CD4-positive, alpha-beta T cell treated with Interleukin-17A for 4 hours (primary cell): ENCODE data around the gene KIAA0753.

ENCODE experiments used
- DNase-seq: peaks from one replicate; pipeline ENCODE4 v3.0.0-alpha.2; 2020; ENCODE audit warnings: mixed read lengths

Gene KIAA0753

DNA sequence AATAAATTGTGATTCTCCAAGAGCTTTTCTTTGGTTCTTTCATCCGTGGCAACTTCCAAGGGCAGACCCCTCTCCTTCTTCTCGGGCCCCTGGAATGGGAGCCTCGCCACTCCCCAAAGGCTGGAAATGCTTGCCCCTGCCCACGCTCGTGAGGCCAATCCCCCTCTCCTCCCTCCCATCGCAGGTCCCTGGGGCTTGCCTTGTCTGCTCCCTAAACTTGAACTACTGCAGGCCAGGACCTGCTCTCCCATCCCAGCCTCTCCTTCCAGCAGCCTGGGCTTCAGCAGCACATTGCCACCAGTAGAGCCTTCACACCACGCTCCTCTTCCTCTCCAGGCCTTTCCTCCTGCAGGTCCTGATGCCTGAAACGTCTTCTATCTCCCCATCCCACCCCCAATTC lies 95.2 kb downstream of the KIAA0753 start:
- no peak for DNase-seq

DNA sequence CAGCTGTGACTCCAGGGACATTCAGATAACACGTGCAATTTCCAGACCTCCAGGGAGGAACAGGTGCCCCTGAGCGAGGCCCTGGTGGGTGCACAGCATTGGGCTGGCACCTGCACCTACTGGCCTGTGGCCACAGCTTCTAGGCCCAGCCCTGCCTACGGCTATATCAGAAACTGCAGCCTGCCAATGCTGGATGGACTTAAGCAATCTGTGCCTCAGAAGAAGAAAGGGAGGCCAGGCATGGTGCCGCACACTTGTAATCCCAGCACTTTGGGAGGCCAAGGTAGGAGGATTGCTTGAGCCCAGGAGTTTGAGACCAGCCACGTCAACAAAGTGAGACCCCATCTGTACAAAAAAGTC lies 96.5 kb downstream of the KIAA0753 start:
- DNase-seq, result no peak

DNA sequence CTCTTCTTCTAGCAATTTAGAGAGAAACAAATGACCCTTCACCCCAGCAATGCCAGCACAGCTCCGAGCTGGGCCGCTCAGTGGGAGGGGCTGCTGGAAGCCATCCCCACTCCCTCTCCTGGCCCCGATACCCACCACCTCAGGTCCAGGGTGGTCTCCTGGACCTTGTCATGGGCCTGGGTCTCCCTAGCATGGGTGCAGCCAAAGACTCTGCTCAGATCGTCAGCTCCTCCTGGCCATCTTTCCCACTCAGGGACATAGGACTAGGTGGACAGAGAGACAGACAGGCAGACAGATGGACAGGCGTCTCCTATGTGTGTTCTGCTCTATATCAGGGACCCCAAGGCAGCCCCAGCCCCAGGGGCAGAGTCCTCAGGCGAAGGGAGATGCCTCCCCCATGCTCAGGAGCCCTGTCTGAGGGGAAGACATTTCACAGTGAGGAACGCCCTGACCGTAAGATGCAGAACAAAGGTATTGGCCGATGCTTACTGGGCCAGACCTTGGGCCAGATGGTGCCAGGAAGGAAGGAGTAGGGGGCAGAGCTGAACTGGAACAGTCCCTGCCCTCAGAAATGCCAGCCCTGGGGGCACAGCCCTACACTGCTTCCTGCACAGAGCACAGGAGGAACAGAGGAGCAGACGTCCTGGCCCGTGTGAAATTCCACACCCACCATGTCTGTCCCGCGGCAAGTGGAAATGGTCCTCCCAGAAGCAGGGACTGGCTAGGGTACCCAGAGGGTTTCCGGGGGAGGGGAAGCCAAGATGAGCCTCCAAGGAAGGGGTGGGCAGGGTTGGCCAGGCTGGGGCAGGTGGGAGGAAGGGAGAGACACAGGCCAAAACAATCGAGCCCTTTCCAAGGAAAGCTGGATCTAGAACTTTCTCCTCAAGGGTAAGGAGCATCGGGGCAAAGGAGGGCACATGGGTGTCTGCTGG lies 97.2 kb downstream of the KIAA0753 start:
- DNase-seq, result no peak

DNA sequence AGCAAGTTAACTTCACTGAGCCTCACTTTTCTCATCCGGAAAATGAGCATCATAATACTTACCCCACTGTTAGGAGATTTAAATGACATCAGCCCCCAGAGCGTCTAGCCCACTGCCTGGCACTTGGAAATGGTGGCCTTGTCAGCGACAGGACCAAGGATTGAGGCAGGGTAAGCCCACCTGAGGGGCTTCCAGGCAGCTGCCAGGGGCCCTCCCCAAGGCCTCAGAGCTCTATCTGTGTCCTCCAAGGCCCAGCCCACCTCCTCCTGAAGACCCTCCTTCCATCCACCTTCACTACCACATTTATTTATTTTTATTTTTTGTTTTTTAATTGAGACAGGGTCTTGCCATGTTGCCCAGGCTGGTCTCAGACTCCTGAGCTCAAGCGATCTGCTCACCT lies 97.9 kb downstream of the KIAA0753 start:
- no peak for DNase-seq

DNA sequence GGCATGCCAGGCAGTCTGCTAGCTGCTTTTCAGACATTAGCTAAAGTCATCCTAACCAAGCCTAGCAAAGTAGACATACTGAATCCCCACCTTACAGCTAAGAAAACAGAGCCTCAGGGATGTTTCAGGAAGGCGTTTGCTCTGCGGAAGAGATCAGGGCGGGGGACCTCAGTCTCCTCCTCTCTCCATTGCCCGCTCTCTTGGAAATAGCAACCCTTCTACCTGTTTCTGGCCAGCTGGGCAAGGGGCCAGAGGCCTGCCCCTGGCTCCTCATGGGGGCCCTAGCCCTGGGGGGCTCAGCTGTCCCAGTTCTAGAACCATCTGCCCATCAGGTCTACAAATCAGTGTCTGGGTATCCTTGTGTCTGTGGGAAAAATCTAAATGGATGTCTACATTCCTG lies 98.6 kb downstream of the KIAA0753 start:
- no peak for DNase-seq

DNA sequence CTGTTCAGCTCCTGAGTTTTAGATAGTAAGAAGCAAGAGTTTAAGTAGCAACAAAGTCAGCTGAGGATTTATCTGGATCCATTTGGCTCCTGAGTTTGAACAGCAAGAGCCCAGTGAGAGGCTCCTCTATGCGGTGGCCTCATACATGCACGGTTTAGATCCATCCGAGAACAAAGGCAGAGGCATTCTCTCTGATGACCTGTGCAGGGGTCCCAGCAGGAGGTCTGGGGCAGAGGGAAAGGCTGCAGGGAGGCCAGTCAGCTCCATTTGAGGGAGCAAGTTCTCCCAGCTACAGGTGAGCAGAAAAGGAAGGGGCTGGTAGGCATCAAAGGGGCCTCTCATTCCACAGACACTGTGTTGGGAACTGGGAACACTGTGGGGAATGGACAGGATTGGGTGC lies 100.6 kb downstream of the KIAA0753 start:
- no peak for DNase-seq

DNA sequence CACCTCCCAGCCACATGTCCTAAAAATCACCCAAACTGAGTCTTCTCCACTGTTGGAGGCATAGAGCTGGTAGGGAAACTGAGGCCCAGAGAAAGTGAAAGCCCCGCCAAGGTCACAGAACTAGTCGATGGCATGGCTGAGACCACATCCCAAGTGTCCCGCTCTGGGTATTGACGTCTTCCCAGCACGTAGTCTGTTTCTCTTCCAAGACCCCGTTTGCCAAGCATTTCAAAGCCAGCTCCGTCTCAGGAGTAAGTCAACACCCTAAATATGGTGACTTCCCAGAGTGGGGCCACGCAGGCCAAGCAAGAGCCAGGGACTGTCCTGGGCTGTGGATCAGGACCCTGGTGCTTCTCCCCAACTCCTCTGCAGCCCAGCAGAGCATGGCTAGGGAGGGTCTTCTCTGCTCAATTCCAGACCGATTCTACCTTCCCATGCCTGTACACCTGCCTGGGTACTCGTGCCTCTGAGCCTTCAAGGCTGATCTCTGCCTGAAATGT lies 103.9 kb downstream of the KIAA0753 start:
- DNase-seq, result no peak

DNA sequence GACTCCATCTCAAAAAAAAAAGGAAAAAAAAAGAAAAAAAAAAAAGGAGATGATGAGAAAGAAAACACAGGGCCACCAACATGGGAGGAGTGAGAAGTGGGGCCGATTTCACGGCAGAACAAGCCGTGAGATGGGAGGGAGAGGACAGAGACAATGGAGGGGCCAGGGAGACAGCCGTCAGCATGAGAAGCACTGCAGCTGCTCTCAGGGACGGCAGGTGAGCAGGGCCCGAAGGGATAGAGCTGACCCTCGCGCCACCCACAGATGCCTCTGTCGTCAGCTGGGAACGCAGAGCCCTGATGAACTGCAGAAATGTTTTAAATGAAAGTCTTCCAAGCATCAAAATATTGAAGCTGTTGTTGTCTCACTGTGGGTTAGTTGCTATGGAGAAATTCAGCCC lies 104.5 kb downstream of the KIAA0753 start:
- DNase-seq, result no peak

DNA sequence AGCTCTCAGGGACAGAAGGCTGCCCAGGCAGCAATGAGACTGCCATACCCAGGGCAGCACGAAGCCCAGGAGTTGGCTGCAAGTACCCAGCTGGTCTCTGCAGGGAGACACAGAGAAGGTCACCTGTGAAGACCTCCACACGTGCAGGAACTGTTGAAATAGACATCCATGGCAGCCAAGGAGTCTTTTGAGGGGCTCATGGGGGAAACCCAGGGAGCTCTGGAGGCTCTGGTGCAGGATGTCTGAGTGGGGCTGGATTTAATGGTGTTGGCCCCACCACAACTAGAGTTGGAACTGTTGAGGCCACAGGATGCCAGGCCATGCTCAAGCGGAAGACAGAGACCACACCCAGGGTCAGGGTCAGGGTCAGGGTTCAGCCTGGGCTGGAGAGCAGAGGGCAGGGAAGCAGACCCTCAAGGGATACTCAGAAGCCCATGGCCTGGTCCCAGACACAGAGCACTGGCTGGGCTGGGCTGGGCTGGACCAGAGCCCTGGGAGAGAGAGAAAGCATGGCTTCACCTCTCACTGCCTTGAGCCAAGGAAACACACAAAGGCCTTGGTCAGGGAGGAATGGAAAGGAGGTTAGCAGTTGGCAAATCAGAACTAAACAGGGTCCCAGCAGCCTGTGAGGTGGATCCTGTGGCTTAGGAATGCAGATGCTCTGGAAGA lies 105.5 kb downstream of the KIAA0753 start:
- DNase-seq, result no peak

DNA sequence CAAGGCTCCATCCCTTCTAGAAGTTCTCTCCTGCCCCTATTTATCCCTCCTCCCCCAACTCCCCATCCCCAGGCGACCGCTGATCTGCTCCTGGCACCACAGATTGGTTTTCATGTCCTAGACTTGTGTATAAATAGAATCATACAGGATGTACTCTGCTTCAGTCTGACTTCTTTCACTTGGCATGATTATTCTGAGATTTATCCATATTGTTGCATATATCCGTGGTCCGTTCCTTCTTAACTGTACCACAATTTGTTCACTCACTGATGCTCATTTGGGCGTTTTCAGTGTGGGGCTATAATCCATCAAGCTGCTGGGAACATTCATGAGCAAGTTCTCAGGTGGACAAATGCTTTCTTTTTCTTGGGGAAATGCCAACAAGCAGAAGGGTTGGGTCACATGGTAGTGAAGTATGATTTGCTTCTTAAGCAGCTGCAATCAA lies 108.0 kb downstream of the KIAA0753 start:
- DNase-seq, result no peak

DNA sequence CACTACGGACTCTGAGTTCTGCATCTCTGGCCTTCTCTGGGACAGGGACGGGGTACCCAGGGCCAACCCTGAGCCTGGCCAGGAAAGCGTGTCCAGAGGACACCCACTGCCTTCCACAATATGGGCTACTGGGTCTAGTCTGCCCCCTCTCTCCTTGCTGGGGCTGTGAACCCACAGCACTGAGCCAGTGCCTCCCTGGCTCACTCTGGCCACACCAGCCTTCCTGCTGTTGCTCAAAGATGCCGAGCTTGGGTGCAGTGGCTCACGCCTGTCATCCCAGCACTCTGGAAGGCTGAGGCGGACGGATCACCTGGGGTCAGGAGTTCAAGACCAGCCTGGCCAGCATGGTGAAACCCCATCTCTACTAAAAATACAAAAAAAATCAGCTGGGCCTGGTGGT lies 108.9 kb downstream of the KIAA0753 start:
- DNase-seq, result no peak

DNA sequence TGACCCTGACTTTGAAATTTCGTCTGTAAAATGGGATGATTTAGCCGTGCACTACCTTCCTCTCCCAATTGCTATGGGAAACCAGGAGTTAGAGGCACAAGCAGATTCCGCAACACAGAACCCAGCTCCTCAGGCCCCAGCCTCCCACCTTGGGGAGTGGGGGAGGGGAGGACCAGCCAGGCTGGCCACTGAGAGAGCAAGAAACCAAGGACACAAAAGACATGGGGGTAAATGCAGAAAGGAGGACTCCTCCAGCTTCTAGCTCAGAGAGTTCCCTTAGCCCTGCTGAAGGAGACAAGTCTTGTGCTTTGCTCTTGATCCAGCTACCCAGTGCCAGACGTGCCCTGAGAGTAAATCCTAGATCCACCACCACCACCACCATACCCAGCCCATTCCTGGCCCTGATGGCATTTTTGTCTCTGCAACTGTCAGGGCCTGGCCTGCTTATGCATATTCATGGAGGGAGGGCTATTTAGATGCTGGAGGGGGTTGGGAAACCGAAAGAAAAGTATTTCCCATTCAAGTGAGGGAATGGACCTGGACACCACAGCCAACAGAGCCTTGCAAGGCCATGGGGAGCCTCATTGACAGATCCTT lies 110.1 kb downstream of the KIAA0753 start:
- no peak for DNase-seq

DNA sequence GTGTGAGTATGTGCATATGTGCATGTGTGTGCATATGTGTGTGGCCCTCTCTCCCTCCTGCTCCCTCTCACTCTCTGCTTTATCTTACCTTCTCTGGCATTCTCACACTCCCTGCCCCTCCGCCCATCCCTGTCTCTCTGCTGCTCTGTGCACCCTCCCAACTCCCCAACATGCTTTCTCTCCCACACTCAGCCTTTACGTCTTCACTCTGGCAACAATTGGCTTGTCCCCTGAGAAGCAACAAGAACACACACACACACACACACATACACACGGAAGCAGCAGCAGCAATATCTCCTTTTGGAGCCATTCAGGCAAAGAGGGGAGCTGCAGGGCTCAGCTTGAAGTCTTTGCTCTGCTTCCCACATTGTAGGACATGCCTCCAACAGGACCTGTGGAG lies 112.0 kb downstream of the KIAA0753 start:
- DNase-seq, result no peak
